Measurements from ENCODE around the gene NFIB. TPM values are rescaled to one million over a fixed set of nuclear protein-coding genes. Genes with fewer than 3 reads are reported as not detected.

Gene NFIB
- total and polyA plus RNA-seq, 2 of the 4 experiments (the other 2 are of a cell fraction), result 1.4 to 2.0 TPM

DNA sequence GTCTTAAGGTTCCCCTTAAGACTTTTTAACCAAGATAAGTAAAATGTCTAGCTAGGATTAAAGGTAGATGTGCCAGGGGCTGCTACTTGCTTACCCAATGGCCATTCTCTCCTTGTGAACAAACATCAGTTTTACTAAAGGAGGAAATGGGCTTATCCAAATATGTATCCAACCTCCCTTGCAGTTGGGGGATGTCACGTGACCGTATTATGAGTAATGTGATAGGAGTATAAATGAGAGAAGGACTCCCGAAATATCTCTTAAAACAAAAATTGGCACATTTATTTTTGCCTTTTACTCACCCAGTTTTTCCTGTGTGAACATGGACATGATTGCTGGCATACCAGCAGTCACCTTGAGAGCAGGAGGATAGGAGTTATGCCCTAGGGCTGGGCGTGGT, 247.9 kb downstream of the NFIB start:
- no peak overlapping the region for H3K9ac ChIP-seq (ENCODE audit: low read depth, low read length)
- no peak overlapping the region for H3K23ac ChIP-seq (ENCODE audit: low read depth, low read length)
- no peak for TF ChIP-seq BHLHE40 (IDR thresholded peaks at IDR 0.05; ENCODE audit: low read depth, low read length)
- TF ChIP-seq, protein P1, sequence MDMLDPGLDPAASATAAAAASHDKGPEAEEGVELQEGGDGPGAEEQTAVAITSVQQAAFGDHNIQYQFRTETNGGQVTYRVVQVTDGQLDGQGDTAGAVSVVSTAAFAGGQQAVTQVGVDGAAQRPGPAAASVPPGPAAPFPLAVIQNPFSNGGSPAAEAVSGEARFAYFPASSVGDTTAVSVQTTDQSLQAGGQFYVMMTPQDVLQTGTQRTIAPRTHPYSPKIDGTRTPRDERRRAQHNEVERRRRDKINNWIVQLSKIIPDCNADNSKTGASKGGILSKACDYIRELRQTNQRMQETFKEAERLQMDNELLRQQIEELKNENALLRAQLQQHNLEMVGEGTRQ (IDR thresholded peaks at IDR 0.05; ENCODE audit: low read depth, low read length), result no peak
- TF ChIP-seq MXI1 (IDR thresholded peaks at IDR 0.05; ENCODE audit: borderline replicate concordance, low read depth, low read length), result no peak
- TF ChIP-seq MAFK (IDR thresholded peaks at IDR 0.05; ENCODE audit: low read depth, low read length), result no peak
- TF ChIP-seq CHD1 (IDR thresholded peaks at IDR 0.05; ENCODE audit: low read depth, low read length), result no peak
- TF ChIP-seq RCOR1 (IDR thresholded peaks at IDR 0.05; ENCODE audit: insufficient replicate concordance, low read length), result no peak
- no peak for TF ChIP-seq POLR2A (IDR thresholded peaks at IDR 0.05; ENCODE audit: low read depth, low read length)
- no peak for TF ChIP-seq SMC3 (IDR thresholded peaks at IDR 0.05; ENCODE audit: low read depth, low read length)
- TF ChIP-seq CEBPB (IDR thresholded peaks at IDR 0.05; ENCODE audit: low read depth, low read length), result no peak
- TF ChIP-seq, protein P2, sequence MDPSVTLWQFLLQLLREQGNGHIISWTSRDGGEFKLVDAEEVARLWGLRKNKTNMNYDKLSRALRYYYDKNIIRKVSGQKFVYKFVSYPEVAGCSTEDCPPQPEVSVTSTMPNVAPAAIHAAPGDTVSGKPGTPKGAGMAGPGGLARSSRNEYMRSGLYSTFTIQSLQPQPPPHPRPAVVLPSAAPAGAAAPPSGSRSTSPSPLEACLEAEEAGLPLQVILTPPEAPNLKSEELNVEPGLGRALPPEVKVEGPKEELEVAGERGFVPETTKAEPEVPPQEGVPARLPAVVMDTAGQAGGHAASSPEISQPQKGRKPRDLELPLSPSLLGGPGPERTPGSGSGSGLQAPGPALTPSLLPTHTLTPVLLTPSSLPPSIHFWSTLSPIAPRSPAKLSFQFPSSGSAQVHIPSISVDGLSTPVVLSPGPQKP (IDR thresholded peaks at IDR 0.05; ENCODE audit: borderline replicate concordance, low read depth, low read length), result no peak
- no peak for TF ChIP-seq NFE2L2 (IDR thresholded peaks at IDR 0.05; ENCODE audit: low read depth, low read length)
- no peak for TF ChIP-seq RFX5 (IDR thresholded peaks at IDR 0.05; ENCODE audit: low read depth, low read length)
- TF ChIP-seq RAD21 (IDR thresholded peaks at IDR 0.05; ENCODE audit: low read length), result no peak
- no peak for TF ChIP-seq FOS (IDR thresholded peaks at IDR 0.05; ENCODE audit: low read depth, low read length)
- TF ChIP-seq MAZ (IDR thresholded peaks at IDR 0.05; ENCODE audit: borderline replicate concordance, low read depth, low read length), result no peak
- no peak for TF ChIP-seq CTCF (conservative IDR thresholded peaks at IDR 0.05; ENCODE audit: low read depth, low read length)
- no peaks in the 10 kb centered on the region for H3K79me1 ChIP-seq (ENCODE audit: low read depth in 1 of 2, low read length in 2 of 2)
- no peak overlapping the region for H2BK5ac ChIP-seq (ENCODE audit: low read depth, low read length, poor library complexity, severe bottlenecking)
- no peak overlapping the region for H3K4ac ChIP-seq (ENCODE audit: low read depth, low read length)
- H3K4me1 ChIP-seq (ENCODE audit: control insufficient read depth, insufficient read depth, low read length), result no peaks in the 10 kb centered on the region
- H3K4me3 ChIP-seq (ENCODE audit: insufficient read depth, low read depth, low read length), result no peak overlapping the region
- H3K36me3 ChIP-seq (ENCODE audit: control insufficient read depth, insufficient read depth, low read length), result no peaks in the 10 kb centered on the region
- in situ Hi-C loops (cut with MboI; ENCODE audit: low sequenced_read_pairs), result no loop called here
- H2AK5ac ChIP-seq (ENCODE audit: low read depth, low read length), result no peak overlapping the region
- no peak overlapping the region for H4K8ac ChIP-seq (ENCODE audit: low read depth in 2 of 2, low read length in 2 of 2)
- dilution Hi-C loops (cut with HindIII; ENCODE audit: low sequenced_read_pairs, unreplicated experiment), result no loop called here
- H4K5ac ChIP-seq (ENCODE audit: low read depth, low read length), result no peak overlapping the region
- ChIA-PET POLR2A (ENCODE audit: unreplicated experiment) (no interaction called here), CTCF (no interaction called here)
- H3K56ac ChIP-seq (ENCODE audit: extremely low read depth, insufficient read depth, low read length), result no peak overlapping the region
- ATAC-seq (ENCODE audit: low read depth) (no peak), DNase-seq (no peak)
- no peak overlapping the region for H3K18ac ChIP-seq (ENCODE audit: low read depth, low read length)
- no peaks in the 10 kb centered on the region for H3K9me1 ChIP-seq (ENCODE audit: insufficient read depth, low read length)
- no peak overlapping the region for H3K27ac ChIP-seq (ENCODE audit: insufficient read depth, low read length)
- no peak overlapping the region for H3K14ac ChIP-seq (replicated peaks; ENCODE audit: low read depth, low read length)
- no TSS peak for BruUV-seq (replicated peaks)
- H2BK20ac ChIP-seq (ENCODE audit: low read depth, low read length), result no peak overlapping the region
- no peaks in the 10 kb centered on the region for H3K9me3 ChIP-seq (ENCODE audit: control insufficient read depth, insufficient read depth, low read length)
- no peak overlapping the region for H2BK15ac ChIP-seq (ENCODE audit: low read depth, low read length)
- no peak overlapping the region for H4K91ac ChIP-seq (ENCODE audit: insufficient read depth, low read depth, low read length)
- no peak overlapping the region for H2AK9ac ChIP-seq (replicated peaks; ENCODE audit: low read depth, low read length, poor library complexity)
- no peak overlapping the region for H2BK120ac ChIP-seq (ENCODE audit: low read depth, low read length)
- WGBS, 2 experiments (ENCODE audit: extremely low coverage in 2 of 2, insufficient read length in 1 of 2), result no CpG with 5 or more reads among the region's 4 CpGs
- H3K4me2 ChIP-seq (ENCODE audit: low read depth, low read length), result no peak overlapping the region
- no peak overlapping the region for H2AFZ ChIP-seq (replicated peaks; ENCODE audit: low read length, poor library complexity)
- intact Hi-C loops (cut with micrococcal nuclease), result no loop called here
- H3K27me3 ChIP-seq (ENCODE audit: control insufficient read depth, insufficient read depth, low read length), result no peaks in the 10 kb centered on the region; the same call in 1 of the 2 replicates
- no peaks in the 10 kb centered on the region for H4K20me1 ChIP-seq (ENCODE audit: insufficient read depth, low read length)
